PC-3 (cell line): ENCODE data around the gene CCDC34. TPM values are rescaled to one million over a fixed set of nuclear protein-coding genes. Genes with fewer than 3 reads are reported as not detected.
A peak's percentile ranks its signal among the peaks of the same experiment; 100 is the strongest.

Source experiments
- ATAC-seq: fragments of 200-7000 bp; cut with Tn5 transposase; 2 replicates; pipeline ENCODE4 v1.9.1; 2020; ENCODE audit warnings: mild to moderate bottlenecking, moderate library complexity
- BruUV-seq: library from RNA; stranded (reverse); fragments of 400-500 nt; replicated peaks from 2 replicates; lab custom pipeline; 2021; lab: Mats Ljungman, UMichigan
- CTCF ChIA-PET: fragments of 300-600 bp; sonication (Branson Sonifier 250); formaldehyde crosslinking; loops from one replicate; lab custom pipeline; 2022; ENCODE audit warnings: antibody characterized with exemption; lab: Charles Lee
- POLR2A ChIA-PET: fragments of 300-600 bp; sonication (Branson Sonifier 250); formaldehyde crosslinking; loops from one replicate; lab custom pipeline; 2022; ENCODE audit warnings: antibody characterized with exemption; ENCODE audit not compliant: unreplicated experiment; lab: Charles Lee
- DNase-seq: peaks from one replicate; pipeline ENCODE4 v3.0.0-alpha.2; 2015
- H2AFZ ChIP-seq: fragments of 300-600 bp; sonication (generic); 2 replicates; pipeline ENCODE4 v1.6.0; 2016; ENCODE audit warnings: antibody characterized with exemption, low read length
- H3F3A ChIP-seq: fragments of 300-600 bp; sonication (generic); one replicate; pipeline ENCODE4 v1.6.0; 2017; ENCODE audit warnings: antibody characterized with exemption, low read length, control low read depth, mild to moderate bottlenecking; ENCODE audit not compliant: unreplicated experiment
- H3K27ac ChIP-seq: fragments of 300-600 bp; sonication (generic); 2 replicates; pipeline ENCODE4 v1.5.1; 2016; ENCODE audit warnings: mild to moderate bottlenecking, low read length
- H3K27me3 ChIP-seq: fragments of 300-600 bp; sonication (generic); 2 replicates; pipeline ENCODE4 v1.6.1; 2016; ENCODE audit warnings: low read length, mixed read lengths
- H3K36me3 ChIP-seq: fragments of 300-600 bp; sonication (generic); 2 replicates; pipeline ENCODE4 v1.6.1; 2016; ENCODE audit warnings: low read depth, mixed run types, low read length, mixed read lengths
- H3K4me1 ChIP-seq: fragments of 300-600 bp; sonication (generic); 2 replicates; pipeline ENCODE4 v1.5.1; 2016; ENCODE audit warnings: low read length; ENCODE audit not compliant: insufficient read depth
- H3K4me2 ChIP-seq: fragments of 300-600 bp; sonication (generic); 2 replicates; pipeline ENCODE4 v1.6.0; 2016; ENCODE audit warnings: low read length
- H3K4me3 ChIP-seq: fragments of 300-600 bp; sonication (generic); 2 replicates; pipeline ENCODE4 v1.5.1; 2016; ENCODE audit warnings: mild to moderate bottlenecking, low read length, mixed read lengths
- H3K79me2 ChIP-seq: fragments of 300-600 bp; sonication (generic); 2 replicates; pipeline ENCODE4 v1.6.1; 2017; ENCODE audit warnings: low read length, mixed read lengths
- H3K9ac ChIP-seq: fragments of 300-600 bp; sonication (generic); 2 replicates; pipeline ENCODE4 v1.6.0; 2016; ENCODE audit warnings: mild to moderate bottlenecking, low read length
- H3K9me2 ChIP-seq: fragments of 300-600 bp; sonication (generic); replicated peaks from 2 replicates; pipeline ENCODE4 v1.6.1; 2016; ENCODE audit warnings: mixed run types, low read length, mixed read lengths
- H3K9me3 ChIP-seq: fragments of 300-600 bp; sonication (generic); 2 replicates; pipeline ENCODE4 v1.6.1; 2016; ENCODE audit warnings: low read length, mixed read lengths
- H4K20me1 ChIP-seq: fragments of 300-600 bp; sonication (generic); 2 replicates; pipeline ENCODE4 v1.6.1; 2016; ENCODE audit warnings: low read length, mixed read lengths
- CTCF ChIP-seq: fragments of 300-600 bp; sonication (generic); conservative IDR thresholded peaks from 2 replicates; pipeline ENCODE4 v1.5.1; 2017; ENCODE audit warnings: antibody characterized with exemption, low read depth, mild to moderate bottlenecking, low read length
- EZH2 ChIP-seq: fragments of 300-600 bp; sonication (generic); IDR thresholded peaks from one replicate; pipeline ENCODE4 v1.6.1; 2017; ENCODE audit warnings: antibody characterized with exemption, mild to moderate bottlenecking, low read length; ENCODE audit not compliant: unreplicated experiment
- EZH2phosphoT487 ChIP-seq: fragments of 300-600 bp; sonication (generic); IDR thresholded peaks from 2 replicates; pipeline ENCODE4 v1.6.1; 2018; ENCODE audit warnings: mild to moderate bottlenecking, antibody characterized with exemption, low read length, borderline replicate concordance
- intact Hi-C: fragments of 100-400 bp; cut with micrococcal nuclease; formaldehyde crosslinking; loops from 2 replicates; pipeline ENCODE4 v1.9.0; 2023
- total RNA-seq: library from RNA; depleted of rRNA; stranded (reverse); fragments of >200 nt; gene quantifications from 2 replicates; pipeline ENCODE4 v1.2.3, GENCODE V29; 2014

The CCDC34 gene
- total RNA-seq, 1 experiment from 2014 or later = 11.0 TPM

DNA sequence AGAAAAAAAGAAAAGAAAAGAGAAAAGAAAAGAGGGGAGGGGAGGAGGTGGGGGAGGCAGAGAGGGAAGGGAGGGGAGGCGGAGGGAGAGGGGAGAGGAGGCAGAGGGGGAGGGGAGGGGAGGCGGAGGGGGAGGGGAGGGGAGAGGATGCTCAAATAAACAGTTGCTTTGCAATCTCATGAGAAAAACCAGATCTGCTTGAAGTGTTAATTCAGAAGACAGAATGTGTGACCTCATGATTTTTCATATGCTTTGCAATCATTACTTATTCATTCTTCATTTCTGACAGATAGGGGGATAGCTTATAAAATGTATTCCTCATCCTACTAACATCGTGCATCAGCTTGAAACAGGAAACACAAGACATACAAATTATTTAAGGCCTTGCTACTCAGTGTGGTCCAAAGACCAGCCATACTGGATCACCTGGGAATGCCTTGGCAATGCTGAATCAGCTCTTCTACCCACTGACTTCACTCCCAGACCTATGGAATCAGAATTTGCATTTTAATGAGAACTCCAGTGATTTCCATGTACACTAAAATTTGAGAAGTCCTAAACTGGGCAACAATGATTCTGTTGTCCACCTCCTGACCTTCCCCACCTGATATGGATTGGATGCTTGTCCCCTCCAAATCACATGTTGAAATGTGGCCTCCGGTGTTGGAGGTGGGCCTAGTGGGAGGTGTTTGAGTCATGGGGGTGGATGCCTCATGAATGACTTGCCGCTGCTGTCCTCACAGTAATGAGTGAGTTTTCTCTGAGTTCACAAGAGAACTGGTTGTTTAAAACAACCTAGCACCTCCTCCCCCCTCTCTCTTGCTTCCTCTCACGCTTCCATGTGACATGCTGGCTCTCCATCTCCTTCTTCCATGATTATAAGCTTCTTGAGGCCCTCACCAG, 69.2 kb downstream of the CCDC34 start:
- no peaks in the 10 kb centered on the region for H3F3A ChIP-seq
- H3K9ac ChIP-seq = no peak overlapping the region
- H3K27me3 ChIP-seq = no peaks in the 10 kb centered on the region
- ChIA-PET POLR2A (interaction anchor here (0.6 kb wide), 2 partner anchors 110 kb away, joined by 3 to 4 read pairs; no protein-coding TSS in a partner anchor), CTCF (interaction anchor here (0.8 to 1.1 kb wide), 2 partner anchors 92 to 110 kb away, joined by 4 to 5 read pairs; no protein-coding TSS in a partner anchor)
- H3K4me2 ChIP-seq = no peak overlapping the region
- ATAC-seq (peak; percentile 49), DNase-seq (peak; percentile 46)
- H3K79me2 ChIP-seq = no peaks in the 10 kb centered on the region
- 0 out of 2 replicates have a peak, but pooled peaks cover 3% of the 10 kb centered on the region for H3K9me3 ChIP-seq
- BruUV-seq = no TSS peak
- peak overlapping the region; percentile 54 for H3K27ac ChIP-seq
- no peak overlapping the region for H3K4me3 ChIP-seq
- no peaks in the 10 kb centered on the region for H4K20me1 ChIP-seq
- TF ChIP-seq EZH2 (no peak), CTCF (no peak), EZH2phosphoT487 (no peak)
- H3K9me2 ChIP-seq = no peaks in the 10 kb centered on the region
- intact Hi-C loops = no loop called here
- H3K36me3 ChIP-seq = peaks cover 5% of the 10 kb centered on the region; the same call in 1 of the 2 replicates
- peak overlapping the region; percentile 19; the same call in 1 of the 2 replicates for H2AFZ ChIP-seq
- H3K4me1 ChIP-seq = peaks cover 11% of the 10 kb centered on the region

- no peaks in the 10 kb centered on the region for H3F3A ChIP-seq
- DNase-seq (no peak), ATAC-seq (no peak)
- ChIA-PET POLR2A (no interaction called here), CTCF (no interaction called here)
- H3K9me2 ChIP-seq = no peaks in the 10 kb centered on the region
- H3K27me3 ChIP-seq = no peaks in the 10 kb centered on the region
- H3K4me3 ChIP-seq = no peak overlapping the region
- no peak overlapping the region for H2AFZ ChIP-seq
- intact Hi-C loops = no loop called here
- no peak overlapping the region for H3K4me2 ChIP-seq
- no peaks in the 10 kb centered on the region for H4K20me1 ChIP-seq
- H3K9ac ChIP-seq = no peak overlapping the region
- BruUV-seq = no TSS peak
- H3K27ac ChIP-seq = no peak overlapping the region
- peaks cover 11% of the 10 kb centered on the region for H3K4me1 ChIP-seq
- no peak for TF ChIP-seq EZH2
- TF ChIP-seq CTCF = no peak
- no peak for TF ChIP-seq EZH2phosphoT487
- 0 out of 2 replicates have a peak, but pooled peaks cover 3% of the 10 kb centered on the region for H3K9me3 ChIP-seq
- H3K79me2 ChIP-seq = no peaks in the 10 kb centered on the region
- peaks cover 5% of the 10 kb centered on the region; the same call in 1 of the 2 replicates for H3K36me3 ChIP-seq
Measured at GRCh38 chr11:27292637-27293010, 70.4 kb downstream of the CCDC34 start.
